Stomach smooth muscle (tissue), 2 donors: Measurements from ENCODE around the gene RALB.
"Not testable (repeated sequence)": the region's sequence is repeated elsewhere in the genome, so short reads cannot be mapped to it uniquely, and the experiment has no call there.

ENCODE experiments used
- H3K27ac ChIP-seq: one replicate; pipeline ENCODE4 v1.7.0; 2013; ENCODE audit warnings: mild to moderate bottlenecking, low read length, inconsistent platforms
- H3K27me3 ChIP-seq, 2 donors: one replicate each; pipeline ENCODE4 v1.7.0; 2013; ENCODE audit warnings: low read length in 2 of 2; ENCODE audit not compliant: insufficient read depth in 2 of 2, control insufficient read depth in 1 of 2
- H3K36me3 ChIP-seq, 2 donors: one replicate each; pipeline ENCODE4 v1.7.0; 2013; ENCODE audit warnings: low read length in 2 of 2; ENCODE audit not compliant: control insufficient read depth in 2 of 2, insufficient read depth in 2 of 2
- H3K4me1 ChIP-seq: one replicate; pipeline ENCODE4 v1.7.0; 2013; ENCODE audit warnings: low read length; ENCODE audit not compliant: control insufficient read depth, insufficient read depth
- H3K4me3 ChIP-seq, 2 donors: one replicate each; pipeline ENCODE4 v1.7.0; 2013; ENCODE audit warnings: low read length in 2 of 2
- H3K9ac ChIP-seq, 2 donors: one replicate each; pipeline ENCODE4 v1.7.0; 2013; ENCODE audit warnings: low read length in 2 of 2, mild to moderate bottlenecking in 1 of 2
- H3K9me3 ChIP-seq, 2 donors: one replicate each; pipeline ENCODE4 v1.7.0; 2013; ENCODE audit warnings: low read length in 2 of 2; ENCODE audit not compliant: control insufficient read depth in 2 of 2
- donor health status: healthy.
- donor health status: Pancreatic carcinoma.

RALB gene

GRCh38 chr2:120255986-120256650 is 3.5 kb downstream of the RALB start:
- H3K4me1 ChIP-seq, result peaks cover 18% of the 10 kb centered on the region

GRCh38 chr2:120256651-120257000 is 4.0 kb downstream of the RALB start:
- Histone ChIP-seq H3K27me3 (no peaks in the 10 kb centered on the region), H3K9me3 (no peaks in the 10 kb centered on the region), H3K4me3 (no peak overlapping the region), H3K9ac (no peak overlapping the region), H3K4me1 (peaks cover 18% of the 10 kb centered on the region), H3K36me3 (no peaks in the 10 kb centered on the region), H3K27ac (no peak overlapping the region)

More at GRCh38 chr2:120255986-120256650, 3.5 kb downstream of the RALB start:
- no peak overlapping the region for H3K4me3 ChIP-seq
- no peaks in the 10 kb centered on the region for H3K27me3 ChIP-seq
- H3K27ac ChIP-seq, result no peak overlapping the region
- no peaks in the 10 kb centered on the region for H3K36me3 ChIP-seq
- no peaks in the 10 kb centered on the region for H3K9me3 ChIP-seq
- no peak overlapping the region for H3K9ac ChIP-seq

- Histone ChIP-seq H3K4me1 (peaks cover 13% of the 10 kb centered on the region), H3K27me3 (no peaks in the 10 kb centered on the region), H3K9me3 (no peaks in the 10 kb centered on the region), H3K27ac (no peak overlapping the region), H3K9ac (no peak overlapping the region), H3K36me3 (no peaks in the 10 kb centered on the region), H3K4me3 (no peak overlapping the region)
Observed at GRCh38 chr2:120257522-120257921, 4.9 kb downstream of the RALB start.

GRCh38 chr2:120258196-120258595 is 5.5 kb downstream of the RALB start:
- Histone ChIP-seq H3K36me3 (no peaks in the 10 kb centered on the region), H3K27me3 (no peaks in the 10 kb centered on the region), H3K9ac (no peak overlapping the region), H3K9me3 (no peaks in the 10 kb centered on the region), H3K4me1 (peaks cover 13% of the 10 kb centered on the region), H3K27ac (no peak overlapping the region), H3K4me3 (no peak overlapping the region)

- H3K9me3 ChIP-seq, H3K4me1 ChIP-seq, H3K9ac ChIP-seq, H3K4me3 ChIP-seq, H3K27me3 ChIP-seq, H3K36me3 ChIP-seq, H3K27ac ChIP-seq: not testable (repeated sequence)
Observed at GRCh38 chr2:120259939-120260338, 7.3 kb downstream of the RALB start.

GRCh38 chr2:120260736-120261135 is 8.1 kb downstream of the RALB start:
- Histone ChIP-seq H3K9ac (no peak overlapping the region), H3K27me3 (no peaks in the 10 kb centered on the region), H3K4me3 (no peak overlapping the region), H3K27ac (no peak overlapping the region), H3K36me3 (no peaks in the 10 kb centered on the region), H3K9me3 (no peaks in the 10 kb centered on the region), H3K4me1 (no peaks in the 10 kb centered on the region)

- H3K4me3 ChIP-seq, result no peak overlapping the region
- no peaks in the 10 kb centered on the region for H3K9me3 ChIP-seq
- H3K9ac ChIP-seq, result no peak overlapping the region
- no peaks in the 10 kb centered on the region for H3K36me3 ChIP-seq
- H3K27ac ChIP-seq, result no peak overlapping the region
- H3K27me3 ChIP-seq, result no peaks in the 10 kb centered on the region
- no peaks in the 10 kb centered on the region for H3K4me1 ChIP-seq
Observed at GRCh38 chr2:120261387-120262006, 8.8 kb downstream of the RALB start.

GRCh38 chr2:120262150-120262549 is 9.5 kb downstream of the RALB start:
- no peaks in the 10 kb centered on the region for H3K36me3 ChIP-seq
- no peaks in the 10 kb centered on the region for H3K9me3 ChIP-seq
- H3K9ac ChIP-seq, result no peak overlapping the region
- no peaks in the 10 kb centered on the region for H3K27me3 ChIP-seq
- H3K4me3 ChIP-seq, result no peak overlapping the region
- no peaks in the 10 kb centered on the region for H3K4me1 ChIP-seq
- H3K27ac ChIP-seq, result no peak overlapping the region

GRCh38 chr2:120262761-120263428 is 10.2 kb downstream of the RALB start:
- Histone ChIP-seq H3K4me1 (no peaks in the 10 kb centered on the region), H3K27ac (no peak overlapping the region), H3K9ac (no peak overlapping the region), H3K36me3 (no peaks in the 10 kb centered on the region), H3K27me3 (no peaks in the 10 kb centered on the region), H3K9me3 (no peaks in the 10 kb centered on the region), H3K4me3 (no peak overlapping the region)

- no peak overlapping the region for H3K4me3 ChIP-seq
- no peak overlapping the region for H3K9ac ChIP-seq
- no peaks in the 10 kb centered on the region for H3K4me1 ChIP-seq
- H3K27ac ChIP-seq, result no peak overlapping the region
- no peaks in the 10 kb centered on the region for H3K36me3 ChIP-seq
- H3K9me3 ChIP-seq, result no peaks in the 10 kb centered on the region
- H3K27me3 ChIP-seq, result no peaks in the 10 kb centered on the region
Observed at GRCh38 chr2:120265006-120265405, 12.4 kb downstream of the RALB start.

- Histone ChIP-seq H3K4me1 (no peaks in the 10 kb centered on the region), H3K36me3 (no peaks in the 10 kb centered on the region), H3K9me3 (no peaks in the 10 kb centered on the region), H3K27me3 (no peaks in the 10 kb centered on the region), H3K4me3 (no peak overlapping the region), H3K9ac (no peak overlapping the region), H3K27ac (no peak overlapping the region)
Observed at GRCh38 chr2:120267348-120267747, 14.7 kb downstream of the RALB start.
